ENCODE data around the gene SLC25A17. TPM values are rescaled to one million over a fixed set of nuclear protein-coding genes. Genes with fewer than 3 reads are reported as not detected.

Gene SLC25A17
- total RNA-seq, 2 donors from 2014 or later: 24.6 to 27.8 TPM

Other genes starting within 250 kb of the SLC25A17 start
- 10 to 100 TPM; 38.5 to 58.8 TPM for gene MRTFA, start 182.6 kb downstream of the SLC25A17 start, total RNA-seq
- not detected for gene MCHR1, start 139.9 kb downstream of the SLC25A17 start, total RNA-seq
- gene ST13, start 37.3 kb upstream of the SLC25A17 start, total RNA-seq: 100 to 1,000 TPM; 240 to 301 TPM
- 10 to 100 TPM; 11.3 to 17.6 TPM for gene XPNPEP3, start 37.8 kb upstream of the SLC25A17 start, total RNA-seq
- not detected for gene DNAJB7, start 42.8 kb upstream of the SLC25A17 start, total RNA-seq
- gene RBX1, start 132.0 kb upstream of the SLC25A17 start, total RNA-seq: 10 to 100 TPM; 59.1 to 99.9 TPM

All from activated naive CD4-positive, alpha-beta T cell treated with anti-CD3 and anti-CD28 coated beads, Interleukin-2, amount 50 U/mL, for 72 hours (primary cell).